ENCODE data around the gene AMZ1. TPM values are rescaled to one million over a fixed set of nuclear protein-coding genes. Genes with fewer than 3 reads are reported as not detected.

AMZ1 gene
- total RNA-seq, 2 donors from 2014 or later, result 0.27 to 0.34 TPM

GRCh38 chr7:2649991-2650390 is 38.0 kb upstream of the AMZ1 start:
- DNase-seq (no peak), ATAC-seq (no peak)
- intact Hi-C loops (cut with DNase I), result no loop called here

DNA sequence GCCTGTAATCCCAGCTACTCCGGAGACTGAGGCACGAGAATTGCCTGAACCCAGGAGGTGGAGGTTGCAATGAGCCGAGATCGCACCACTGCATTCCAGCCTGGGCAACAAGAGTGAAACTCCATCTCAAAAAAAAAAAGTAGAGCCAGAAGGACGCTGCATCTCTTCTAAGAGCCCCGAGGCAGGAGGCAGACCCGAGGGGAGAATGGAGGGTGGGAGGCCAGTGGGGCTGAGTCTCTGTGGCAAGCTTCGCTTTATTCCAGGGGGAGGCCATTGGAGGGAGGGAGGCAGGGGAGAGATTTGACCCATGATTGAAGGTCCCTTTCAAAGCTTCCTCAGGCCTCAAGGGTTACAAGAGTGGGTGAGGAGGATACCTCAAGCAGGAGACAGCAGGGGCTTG is 37.6 kb upstream of the AMZ1 start:
- ATAC-seq (no peak), DNase-seq (no peak)
- intact Hi-C loops (cut with DNase I), result no loop called here

- ATAC-seq, result no peak
- intact Hi-C loops (cut with DNase I), result no loop called here
- no peak for DNase-seq
Observed at GRCh38 chr7:2651336-2651735, 36.7 kb upstream of the AMZ1 start.

GRCh38 chr7:2651847-2652735 is 35.9 kb upstream of the AMZ1 start:
- DNase-seq, result no peak
- ATAC-seq, result no peak
- intact Hi-C loops (cut with DNase I), result no loop called here

DNA sequence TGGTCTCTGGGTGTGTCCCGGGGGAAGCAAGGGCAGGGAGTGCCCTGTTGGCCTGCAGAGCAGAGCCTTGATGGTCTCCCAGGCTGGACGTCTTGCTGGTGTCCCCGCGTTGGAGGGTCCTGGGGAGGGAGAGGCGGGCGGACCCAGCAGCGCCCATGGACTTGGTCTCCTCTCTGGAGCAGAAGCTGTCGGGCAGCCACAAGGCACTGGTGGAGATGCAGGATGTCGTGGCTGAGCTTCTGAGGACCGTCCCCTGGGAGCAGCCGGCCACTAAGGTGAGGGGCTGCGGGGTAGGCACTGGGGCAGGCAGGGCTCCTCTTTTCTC is 35.3 kb upstream of the AMZ1 start:
- ATAC-seq (no peak), DNase-seq (no peak)
- intact Hi-C loops (cut with DNase I), result no loop called here

DNA sequence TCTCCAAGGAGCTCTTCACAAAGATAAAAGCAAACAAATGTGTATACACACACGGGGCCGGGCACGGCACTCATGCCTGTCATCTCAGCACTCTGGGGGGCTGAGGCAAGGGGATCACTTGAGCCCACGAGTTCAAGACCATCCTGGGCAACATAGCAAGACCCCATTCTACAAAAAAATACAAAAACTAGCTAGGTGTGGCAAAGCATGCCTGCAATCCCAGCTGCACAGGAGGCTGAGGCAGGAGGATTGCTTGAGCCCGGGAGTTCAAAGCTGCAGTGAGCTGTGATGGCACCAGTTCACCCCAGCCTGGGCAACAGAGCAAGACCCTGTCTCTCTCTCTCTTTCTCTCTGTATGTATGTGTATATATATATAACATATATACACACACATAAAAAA is 33.9 kb upstream of the AMZ1 start:
- DNase-seq (peak; percentile 5), ATAC-seq (no peak)
- intact Hi-C loops (cut with DNase I), result no loop called here

DNA sequence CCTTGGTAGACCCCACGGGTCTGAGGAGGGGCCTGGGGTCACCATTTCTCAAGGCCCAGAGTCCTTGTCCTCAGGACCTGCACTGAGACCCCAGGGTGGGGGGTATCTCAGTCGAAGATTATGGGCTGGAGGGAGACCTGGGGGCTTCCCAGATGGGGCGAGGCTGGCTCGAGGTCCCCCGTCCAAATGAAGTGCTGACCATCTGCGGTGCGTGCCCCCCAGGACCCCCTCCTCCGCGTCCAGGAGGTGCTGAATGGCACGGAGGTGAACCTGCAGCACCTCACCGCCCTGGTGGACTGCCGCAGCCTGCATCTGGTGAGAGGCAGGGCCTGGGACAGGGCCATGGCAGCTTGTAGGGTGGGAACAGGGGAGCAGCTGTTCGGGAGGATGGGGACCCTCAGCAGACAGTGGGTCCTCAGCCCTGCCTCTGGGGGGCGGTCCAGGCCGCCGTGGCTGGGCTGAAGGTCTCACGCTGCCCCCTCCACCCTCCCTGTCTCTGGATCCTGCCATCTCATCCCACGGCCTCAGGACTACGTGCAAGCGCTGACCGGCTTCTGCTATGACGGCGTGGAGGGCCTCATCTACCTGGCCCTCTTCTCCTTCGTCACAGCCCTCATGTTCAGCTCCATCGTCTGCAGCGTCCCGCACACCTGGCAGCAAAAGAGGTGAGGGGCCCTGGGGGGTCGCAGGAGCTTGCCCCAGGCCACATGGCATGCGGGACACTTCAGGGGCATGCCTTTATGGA is 32.0 kb upstream of the AMZ1 start:
- DNase-seq (no peak), ATAC-seq (no peak)
- intact Hi-C loops (cut with DNase I), result no loop called here

DNA sequence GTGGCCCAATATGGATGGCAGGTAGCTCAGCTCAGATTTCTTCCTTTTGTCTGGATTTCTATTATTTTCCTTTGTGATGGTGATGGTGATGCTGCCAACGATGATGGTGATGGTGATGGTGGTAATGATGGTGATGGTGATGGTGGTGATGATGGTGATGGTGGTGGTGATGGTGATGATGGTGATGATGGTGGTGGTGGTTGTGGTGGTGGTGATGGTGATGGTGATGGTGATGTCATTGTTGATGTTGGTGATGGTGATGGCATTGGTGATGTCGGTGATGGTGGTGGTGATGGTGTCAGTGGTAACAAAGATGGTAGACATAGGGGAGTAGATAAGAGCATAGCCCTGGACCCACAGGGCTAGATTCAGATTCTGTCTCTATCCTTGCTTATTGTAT is 30.8 kb upstream of the AMZ1 start:
- DNase-seq (no peak), ATAC-seq (no peak)
- intact Hi-C loops (cut with DNase I), result no loop called here

DNA sequence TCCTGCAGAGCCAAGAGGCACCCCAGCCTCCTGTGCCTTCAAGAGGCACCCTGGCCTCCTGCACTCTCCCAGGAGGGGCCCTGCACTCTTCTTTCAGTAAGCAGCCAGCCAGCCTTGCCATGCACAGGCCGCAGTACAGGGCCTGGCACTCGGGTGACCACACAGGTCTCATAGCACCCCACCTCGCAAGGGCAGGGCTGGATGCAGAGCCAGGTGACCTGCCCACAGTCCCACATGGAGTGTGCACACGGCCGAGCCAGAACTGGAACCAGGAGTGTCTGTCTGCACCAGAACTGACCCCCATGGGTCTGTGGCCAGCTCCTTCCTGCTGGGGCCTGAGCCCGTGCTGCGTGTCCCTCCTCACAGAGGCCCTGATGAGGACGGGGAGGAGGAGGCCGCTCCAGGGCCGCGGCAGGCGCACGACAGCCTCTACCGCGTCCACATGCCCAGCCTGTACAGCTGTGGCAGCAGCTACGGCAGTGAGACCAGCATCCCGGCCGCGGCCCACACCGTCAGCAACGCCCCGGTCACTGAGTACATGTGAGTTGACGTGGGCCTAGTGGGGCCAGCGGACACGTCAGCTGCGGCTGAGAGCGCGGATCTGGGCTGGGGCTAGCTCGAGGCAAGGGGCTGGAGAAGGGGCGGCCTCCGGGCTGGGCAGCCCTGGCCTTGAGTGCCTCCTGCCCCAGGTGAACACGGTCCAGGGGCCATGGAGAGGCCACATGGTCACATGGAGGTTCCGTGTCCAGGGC is 29.9 kb upstream of the AMZ1 start:
- no peak for DNase-seq
- no peak for ATAC-seq
- intact Hi-C loops (cut with DNase I), result no loop called here

GRCh38 chr7:2658941-2659340 is 29.1 kb upstream of the AMZ1 start:
- intact Hi-C loops (cut with DNase I), result no loop called here
- no peak for ATAC-seq
- peak; percentile 14 for DNase-seq

DNA sequence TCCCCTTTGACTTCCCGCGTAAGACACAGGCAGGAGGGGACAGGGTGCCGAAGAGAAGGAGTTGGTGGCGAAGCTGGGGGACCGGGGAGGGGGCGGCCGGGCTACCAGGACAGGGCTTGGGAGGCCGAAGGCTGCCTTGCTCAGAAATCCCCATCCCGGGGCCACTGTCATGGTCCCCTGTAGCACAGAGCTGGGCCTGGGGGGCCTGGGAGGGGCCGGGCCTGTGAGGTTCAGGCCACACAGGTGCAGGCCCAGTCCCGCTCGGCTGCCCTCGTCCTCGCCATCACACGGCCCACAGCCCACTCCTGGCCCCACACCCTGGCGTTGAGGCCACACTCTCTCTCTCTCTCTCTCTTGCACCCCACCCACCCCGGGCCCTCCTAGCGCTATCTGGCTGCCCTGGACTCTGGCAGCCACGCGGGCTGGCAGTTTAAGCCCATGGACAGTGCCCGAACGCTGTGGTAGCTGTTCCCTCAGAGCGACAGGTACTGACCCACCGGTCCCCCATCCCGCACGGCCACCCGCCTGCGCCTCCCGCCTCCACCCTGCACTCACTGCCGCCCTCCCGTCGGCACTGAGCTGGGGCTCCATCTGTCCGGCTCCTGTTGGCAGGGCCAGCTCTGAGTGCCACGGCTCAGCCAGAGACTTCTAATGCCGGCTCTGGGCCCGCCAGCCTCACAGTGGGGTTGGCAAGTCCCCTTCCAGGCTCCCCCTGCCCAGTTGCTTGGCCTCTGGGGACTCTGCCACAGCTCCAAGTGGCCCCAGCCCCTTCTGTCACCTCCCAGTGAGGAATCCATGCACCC is 28.2 kb upstream of the AMZ1 start:
- ATAC-seq (no peak), DNase-seq (peak; percentile 28)
- intact Hi-C loops (cut with DNase I), result no loop called here

- intact Hi-C loops (cut with DNase I), result no loop called here
- ATAC-seq, result no peak
Observed at GRCh38 chr7:2660359-2661095, 27.5 kb upstream of the AMZ1 start.

DNA sequence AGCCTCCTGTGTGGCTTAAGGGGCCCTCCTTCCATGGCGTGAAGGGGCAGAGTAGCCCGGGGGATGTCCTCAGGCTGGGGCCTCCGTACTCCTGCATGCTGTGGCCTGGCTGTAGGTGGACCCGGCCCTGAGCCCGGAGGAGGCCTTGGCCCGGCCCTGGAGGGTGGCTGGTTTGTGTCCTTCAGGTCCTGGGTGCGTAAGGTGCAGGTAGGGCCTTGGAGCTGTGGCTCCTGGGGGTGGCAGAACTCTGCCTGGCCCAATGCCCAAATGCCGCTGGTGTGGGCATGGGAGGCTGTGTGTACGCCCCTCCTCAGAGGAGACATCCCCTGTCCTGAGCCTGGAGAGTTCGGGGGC is 26.9 kb upstream of the AMZ1 start:
- DNase-seq (peak; percentile 19), ATAC-seq (no peak)
- intact Hi-C loops (cut with DNase I), result no loop called here

More at GRCh38 chr7:2660359-2661095, 27.5 kb upstream of the AMZ1 start:
- DNase-seq, result peak; percentile 19

GRCh38 chr7:2661602-2662272 is 26.3 kb upstream of the AMZ1 start:
- DNase-seq (peak; percentile 24), ATAC-seq (no peak)
- intact Hi-C loops (cut with DNase I), result no loop called here

GRCh38 chr7:2662273-2663120 is 25.5 kb upstream of the AMZ1 start:
- DNase-seq, result peak; percentile 23
- intact Hi-C loops (cut with DNase I), result no loop called here

GRCh38 chr7:2663121-2663886 is 24.7 kb upstream of the AMZ1 start:
- DNase-seq (peak; percentile 70), ATAC-seq (peak; percentile 40 to 71)
- intact Hi-C loops (cut with DNase I), result no loop called here

More at GRCh38 chr7:2662273-2663120, 25.5 kb upstream of the AMZ1 start:
- peak in 1 of 2 donors; percentile 4 for ATAC-seq

Data from left cardiac atrium (tissue), 4 donors.